ENCODE results near the gene FLRT1.

Gene FLRT1

DNA sequence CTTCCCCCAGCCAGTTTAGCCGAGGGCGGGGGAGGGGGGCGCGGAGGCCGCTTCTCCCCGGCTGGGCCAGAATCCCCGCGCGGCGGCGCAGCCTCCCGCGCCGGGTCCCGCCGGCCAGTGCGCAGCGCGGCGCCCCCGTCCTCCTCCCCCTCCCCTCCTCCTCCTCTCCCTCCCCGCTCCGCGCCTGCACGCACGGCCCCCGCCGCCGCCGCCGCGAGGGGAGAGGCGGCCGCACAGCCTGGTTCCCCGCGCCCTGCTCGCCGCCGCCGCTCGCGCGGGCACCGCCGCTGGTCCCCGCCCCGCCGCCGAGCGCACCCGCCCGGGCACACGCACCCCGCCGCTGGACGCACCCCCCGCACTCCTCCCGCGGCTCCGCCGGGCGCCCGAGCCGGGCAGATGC is at the start of gene FLRT1:
Gene FLRT1 (plus strand): TSS at position 356 of the 400 bp plus-strand sequence. CDS start 80,337 bp downstream, outside the sequence.
- DNase-seq (ENCODE audit: low read depth), result no peak

DNA sequence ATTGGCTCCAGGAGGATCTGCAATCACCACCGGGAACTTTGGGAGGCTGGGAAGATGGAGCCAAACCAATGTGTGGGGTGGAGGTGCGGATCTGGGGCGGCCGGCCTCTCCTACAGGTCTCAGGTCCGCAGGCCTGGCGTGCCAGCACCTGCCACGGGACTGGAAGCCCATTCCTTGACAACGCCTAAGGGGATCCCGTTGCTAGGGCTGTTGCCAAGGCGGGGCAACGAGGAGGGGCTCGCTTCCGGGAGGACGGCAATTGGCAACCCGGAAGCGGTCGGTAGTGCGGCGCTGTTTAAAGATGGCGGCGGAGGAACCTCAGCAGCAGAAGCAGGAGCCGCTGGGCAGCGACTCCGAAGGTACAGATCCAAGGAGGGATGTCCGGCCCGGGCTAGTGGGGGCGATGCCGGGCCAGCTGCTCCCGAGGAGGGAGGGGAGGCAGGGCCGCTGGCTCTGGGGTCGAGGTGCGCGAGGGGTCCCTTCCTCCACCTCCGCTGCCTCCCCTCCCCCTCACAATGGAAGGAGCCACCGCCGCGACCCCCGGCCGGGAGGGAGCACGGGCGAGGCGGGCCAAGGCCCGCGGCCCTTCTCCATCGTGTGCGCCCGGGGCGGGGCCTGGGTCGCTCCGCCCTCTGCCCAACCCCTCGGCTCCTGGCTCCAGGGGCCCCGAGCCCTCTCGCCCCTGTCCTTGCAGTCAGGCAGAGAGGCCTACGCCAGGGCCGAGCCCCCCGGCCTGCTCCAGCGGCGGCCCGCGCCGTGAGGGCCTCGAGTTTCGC is 49.4 kb upstream of the FLRT1 start, which contains the start of gene OTUB1:
Gene OTUB1 (plus strand): TSS at position 283 of the 776 bp plus-strand sequence. CDS start 19 bp downstream, at position 302.
- DNase-seq (ENCODE audit: low read depth), result peak; percentile 83

DNA sequence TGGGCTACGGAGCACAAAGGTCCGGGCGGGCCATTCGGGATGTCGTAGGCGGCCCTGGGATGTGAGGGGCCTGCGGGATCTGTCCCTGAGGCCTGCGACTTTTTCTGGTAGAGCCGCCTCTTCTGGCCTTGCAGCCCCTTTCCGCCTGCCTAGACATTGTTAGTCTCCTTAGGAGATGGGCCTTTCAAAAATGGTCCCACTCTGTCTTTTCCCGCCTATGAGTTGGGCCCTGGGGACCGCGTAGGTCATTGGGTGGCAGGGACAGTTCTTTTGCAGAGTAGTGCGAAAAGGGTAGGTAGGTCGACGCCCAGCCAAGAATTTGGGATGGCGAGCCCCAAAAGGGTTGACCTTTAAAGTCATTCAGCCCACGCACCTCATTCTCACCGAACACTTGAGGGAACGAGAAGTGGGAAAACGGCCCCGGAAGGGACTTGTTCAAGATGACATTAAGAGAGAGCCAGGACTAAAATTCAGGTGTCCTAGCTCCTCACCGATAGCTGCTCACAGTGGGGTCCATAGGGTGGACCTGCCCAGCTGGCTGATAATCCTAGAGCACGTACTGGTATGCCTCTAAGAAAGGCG is 48.7 kb upstream of the FLRT1 start:
- no peak for DNase-seq (ENCODE audit: low read depth)

GRCh38 chr11:63991558-63991957 is 44.2 kb upstream of the FLRT1 start:
- no peak for DNase-seq (ENCODE audit: low read depth)

DNA sequence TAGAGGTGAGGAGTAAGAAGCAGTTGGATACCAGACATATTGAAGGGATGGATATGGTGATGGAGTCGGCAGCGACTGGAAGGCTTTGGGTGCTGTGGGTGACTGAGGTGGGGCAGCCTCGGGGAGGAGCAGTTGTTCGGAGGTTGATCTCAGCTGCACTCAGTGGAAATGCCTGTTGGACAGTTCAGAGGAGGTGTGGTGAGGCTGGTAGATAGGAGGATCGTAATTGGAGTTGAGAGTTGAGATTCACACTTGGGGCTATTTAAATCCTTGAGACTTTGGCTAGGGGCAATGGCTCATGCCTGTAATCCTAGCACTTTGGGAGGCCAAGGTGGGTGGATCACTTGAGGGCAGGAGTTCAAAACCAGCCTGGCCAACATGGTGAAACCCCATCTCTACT is 42.6 kb upstream of the FLRT1 start:
- no peak for DNase-seq (ENCODE audit: low read depth)

DNA sequence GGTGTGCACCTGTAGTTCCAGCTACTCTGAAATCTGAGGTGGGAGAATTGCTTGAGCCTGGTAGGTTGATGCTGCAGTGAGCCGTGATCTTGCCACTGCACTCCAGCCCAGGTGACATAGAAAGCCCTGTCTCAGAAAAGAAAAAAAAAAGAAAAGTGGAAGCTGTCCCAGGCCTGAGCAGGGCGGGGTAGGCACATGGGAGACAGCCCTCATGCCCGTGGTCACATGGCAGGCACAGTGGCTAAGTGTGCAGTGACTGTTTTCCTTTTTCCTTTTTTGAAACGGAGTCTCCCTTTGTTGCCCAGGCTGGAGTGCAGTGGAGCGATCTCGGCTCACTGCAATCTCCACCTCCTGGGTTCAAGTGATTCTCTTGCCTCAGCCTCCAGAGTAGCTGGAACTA is 41.7 kb upstream of the FLRT1 start:
- no peak for DNase-seq (ENCODE audit: low read depth)

DNA sequence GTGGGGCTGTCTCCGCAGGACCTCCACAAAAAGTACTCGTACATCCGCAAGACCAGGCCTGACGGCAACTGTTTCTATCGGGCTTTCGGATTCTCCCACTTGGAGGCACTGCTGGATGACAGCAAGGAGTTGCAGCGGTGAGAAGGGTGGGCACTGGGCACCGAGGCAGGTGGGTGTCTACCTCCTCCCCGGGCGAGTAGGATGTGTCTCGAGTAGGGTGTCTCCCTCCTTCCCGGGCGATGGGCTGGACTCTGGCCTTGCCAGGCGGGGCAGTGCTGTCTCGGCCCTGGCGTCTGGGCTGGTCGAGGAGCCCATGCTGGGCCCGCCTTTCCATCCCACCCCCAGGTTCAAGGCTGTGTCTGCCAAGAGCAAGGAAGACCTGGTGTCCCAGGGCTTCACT is 39.2 kb upstream of the FLRT1 start:
- no peak for DNase-seq (ENCODE audit: low read depth)

DNA sequence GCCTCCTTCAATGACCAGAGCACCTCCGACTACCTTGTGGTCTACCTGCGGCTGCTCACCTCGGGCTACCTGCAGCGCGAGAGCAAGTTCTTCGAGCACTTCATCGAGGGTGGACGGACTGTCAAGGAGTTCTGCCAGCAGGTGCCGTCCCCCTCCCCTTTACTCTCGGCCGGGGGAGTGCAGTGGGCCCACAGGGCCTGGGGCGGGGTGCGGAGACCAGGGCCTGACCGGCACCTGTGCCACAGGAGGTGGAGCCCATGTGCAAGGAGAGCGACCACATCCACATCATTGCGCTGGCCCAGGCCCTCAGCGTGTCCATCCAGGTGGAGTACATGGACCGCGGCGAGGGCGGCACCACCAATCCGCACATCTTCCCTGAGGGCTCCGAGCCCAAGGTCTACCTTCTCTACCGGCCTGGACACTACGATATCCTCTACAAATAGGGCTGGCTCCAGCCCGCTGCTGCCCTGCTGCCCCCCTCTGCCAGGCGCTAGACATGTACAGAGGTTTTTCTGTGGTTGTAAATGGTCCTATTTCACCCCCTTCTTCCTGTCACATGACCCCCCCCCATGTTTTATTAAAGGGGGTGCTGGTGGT is 38.5 kb upstream of the FLRT1 start:
- DNase-seq (ENCODE audit: low read depth), result no peak

GRCh38 chr11:63997801-63998337 is 37.9 kb upstream of the FLRT1 start:
- DNase-seq (ENCODE audit: low read depth), result no peak

- no peak for DNase-seq (ENCODE audit: low read depth)
Measured at GRCh38 chr11:63998558-63999348, 37.0 kb upstream of the FLRT1 start.

GRCh38 chr11:63999349-64000025 is 36.2 kb upstream of the FLRT1 start:
- peak; percentile 65 for DNase-seq (ENCODE audit: low read depth)

DNA sequence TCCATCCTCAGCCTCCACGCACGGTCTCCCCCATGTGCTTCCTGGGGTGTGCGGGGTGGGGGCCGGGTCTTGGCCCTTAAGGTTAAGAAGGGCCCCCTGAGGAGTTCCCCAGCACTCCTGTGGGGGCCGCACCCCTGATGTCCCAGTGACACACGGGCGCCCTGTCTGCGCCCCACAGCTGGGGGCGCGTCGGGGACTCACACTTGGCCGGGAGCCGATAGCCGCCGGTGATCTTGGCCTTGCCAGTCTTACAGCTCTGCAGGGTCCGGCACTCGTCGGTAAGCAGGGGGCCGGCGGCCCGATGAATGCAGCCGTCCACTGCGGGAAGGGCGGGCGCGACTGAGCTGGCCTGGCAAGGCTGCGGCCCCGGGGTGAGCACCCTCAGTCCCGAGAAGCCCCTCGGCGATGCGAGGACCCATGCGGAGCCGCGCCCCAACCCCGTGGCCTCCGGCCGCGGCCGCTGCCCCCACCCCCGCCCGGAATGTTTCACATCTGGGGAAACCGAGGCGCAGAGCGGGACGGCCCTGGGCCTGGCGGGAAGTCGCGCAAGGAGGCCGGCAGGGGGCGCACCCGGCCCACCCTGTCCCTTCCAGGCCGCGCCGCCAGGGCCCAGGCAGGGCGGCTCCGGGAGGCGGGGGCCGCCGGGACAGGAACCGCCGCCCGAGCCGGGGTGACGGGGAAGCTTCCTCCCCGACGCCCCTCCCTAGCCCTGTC is 35.5 kb upstream of the FLRT1 start:
- DNase-seq (ENCODE audit: low read depth), result peak; percentile 61

- no peak for DNase-seq (ENCODE audit: low read depth)
Measured at GRCh38 chr11:64000740-64001483, 34.8 kb upstream of the FLRT1 start.

GRCh38 chr11:64001484-64002420 is 34.0 kb upstream of the FLRT1 start:
- DNase-seq (ENCODE audit: low read depth), result no peak

- no peak for DNase-seq (ENCODE audit: low read depth)
Measured at GRCh38 chr11:64003807-64004589, 31.7 kb upstream of the FLRT1 start.

- DNase-seq (ENCODE audit: low read depth), result no peak
Measured at GRCh38 chr11:64004590-64004984, 31.1 kb upstream of the FLRT1 start.

- DNase-seq (ENCODE audit: low read depth), result no peak
Measured at GRCh38 chr11:64005691-64006090, 30.0 kb upstream of the FLRT1 start.

- DNase-seq (ENCODE audit: low read depth), result no peak
Measured at GRCh38 chr11:64006398-64006797, 29.3 kb upstream of the FLRT1 start.
